ENCODE measurements around the gene C13orf42. TPM values are rescaled to one million over a fixed set of nuclear protein-coding genes. Genes with fewer than 3 reads are reported as not detected.

The C13orf42 gene
- total RNA-seq, 1 experiment from 2014 or later, result 8.2 TPM

DNA sequence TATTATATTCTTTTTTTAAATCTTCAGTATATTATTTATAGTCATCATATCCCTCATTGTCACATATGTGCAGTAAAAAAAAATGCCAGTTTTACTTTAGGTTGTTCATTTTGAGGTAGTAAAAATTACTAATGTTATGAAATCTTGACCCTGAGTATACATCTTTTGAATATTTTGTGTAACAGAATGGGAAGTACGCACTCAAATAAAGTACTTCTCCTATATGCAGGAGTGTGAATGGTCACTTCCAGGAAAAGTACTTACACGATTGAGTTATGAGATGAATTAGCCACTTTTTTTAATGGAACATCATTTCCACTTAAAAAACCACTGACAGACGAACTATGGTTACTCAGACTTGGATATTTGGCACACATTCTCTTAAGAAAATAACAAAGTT lies 58.5 kb downstream of the C13orf42 start (continued):
- TF ChIP-seq, protein P1, sequence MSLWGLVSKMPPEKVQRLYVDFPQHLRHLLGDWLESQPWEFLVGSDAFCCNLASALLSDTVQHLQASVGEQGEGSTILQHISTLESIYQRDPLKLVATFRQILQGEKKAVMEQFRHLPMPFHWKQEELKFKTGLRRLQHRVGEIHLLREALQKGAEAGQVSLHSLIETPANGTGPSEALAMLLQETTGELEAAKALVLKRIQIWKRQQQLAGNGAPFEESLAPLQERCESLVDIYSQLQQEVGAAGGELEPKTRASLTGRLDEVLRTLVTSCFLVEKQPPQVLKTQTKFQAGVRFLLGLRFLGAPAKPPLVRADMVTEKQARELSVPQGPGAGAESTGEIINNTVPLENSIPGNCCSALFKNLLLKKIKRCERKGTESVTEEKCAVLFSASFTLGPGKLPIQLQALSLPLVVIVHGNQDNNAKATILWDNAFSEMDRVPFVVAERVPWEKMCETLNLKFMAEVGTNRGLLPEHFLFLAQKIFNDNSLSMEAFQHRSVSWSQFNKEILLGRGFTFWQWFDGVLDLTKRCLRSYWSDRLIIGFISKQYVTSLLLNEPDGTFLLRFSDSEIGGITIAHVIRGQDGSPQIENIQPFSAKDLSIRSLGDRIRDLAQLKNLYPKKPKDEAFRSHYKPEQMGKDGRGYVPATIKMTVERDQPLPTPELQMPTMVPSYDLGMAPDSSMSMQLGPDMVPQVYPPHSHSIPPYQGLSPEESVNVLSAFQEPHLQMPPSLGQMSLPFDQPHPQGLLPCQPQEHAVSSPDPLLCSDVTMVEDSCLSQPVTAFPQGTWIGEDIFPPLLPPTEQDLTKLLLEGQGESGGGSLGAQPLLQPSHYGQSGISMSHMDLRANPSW (CRISPR knock-in tag; conservative IDR thresholded peaks at IDR 0.05; ENCODE audit: low read depth), result no peak
- no peak for TF ChIP-seq ZNF138 (CRISPR knock-in tag; conservative IDR thresholded peaks at IDR 0.05)

DNA sequence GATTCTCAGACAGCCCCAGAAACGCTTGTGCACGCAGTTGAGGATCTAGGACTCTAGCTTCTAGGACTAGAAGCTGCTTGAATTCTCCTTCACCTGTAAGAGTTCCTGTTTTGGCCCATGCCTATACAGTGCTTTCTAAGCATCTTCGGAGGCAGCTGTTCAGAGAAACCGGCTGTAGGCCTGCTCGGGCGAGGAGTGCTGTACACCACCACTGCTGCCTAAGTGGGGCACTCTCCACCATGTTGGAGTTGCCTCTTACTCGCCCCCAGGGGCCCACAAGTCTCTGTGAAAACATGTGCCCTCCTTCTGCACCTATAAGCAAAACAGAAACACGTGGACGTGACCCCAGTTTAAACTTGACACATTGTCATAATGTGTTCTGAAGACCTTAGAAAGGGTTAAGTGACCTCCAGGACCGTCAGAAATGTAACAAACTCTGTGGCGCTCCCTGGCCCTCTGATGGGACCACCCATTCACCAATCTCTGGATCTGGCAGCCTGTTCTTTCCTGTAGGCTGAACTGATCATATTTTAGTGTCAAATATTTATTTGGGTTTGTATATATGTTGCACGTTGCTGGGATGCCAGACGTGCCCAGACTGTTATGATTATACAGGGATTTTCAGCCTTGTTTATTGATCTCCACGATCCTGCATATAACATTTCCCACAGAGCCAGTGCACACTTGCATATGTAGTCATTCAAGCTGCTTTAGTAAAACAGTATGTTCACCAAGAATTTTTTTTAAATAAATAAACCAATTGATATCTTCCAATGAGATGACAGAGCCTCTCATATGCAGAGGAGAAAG lies 60.8 kb downstream of the C13orf42 start:
- Mint-ChIP-seq H3K27ac (no peak overlapping the region), H3K4me3 (no peak overlapping the region), H3K4me1 (peaks cover 4% of the 10 kb centered on the region; the same call in 1 of the 2 replicates), H3K27me3 (ENCODE audit: low read depth) (no peaks in the 10 kb centered on the region), H3K9me3 (no peaks in the 10 kb centered on the region), H3K36me3 (no peaks in the 10 kb centered on the region)
- POLR2A ChIA-PET, result no interaction called here
- CTCF ChIA-PET, result no interaction called here
- DNase-seq (ENCODE audit: low spot score) (no peak), ATAC-seq (no peak)
- TF ChIP-seq NR2C2 (CRISPR knock-in tag; IDR thresholded peaks at IDR 0.05), result no peak
- no peak for TF ChIP-seq ZNF416 (CRISPR knock-in tag; IDR thresholded peaks at IDR 0.05)
- TF ChIP-seq, protein P2, sequence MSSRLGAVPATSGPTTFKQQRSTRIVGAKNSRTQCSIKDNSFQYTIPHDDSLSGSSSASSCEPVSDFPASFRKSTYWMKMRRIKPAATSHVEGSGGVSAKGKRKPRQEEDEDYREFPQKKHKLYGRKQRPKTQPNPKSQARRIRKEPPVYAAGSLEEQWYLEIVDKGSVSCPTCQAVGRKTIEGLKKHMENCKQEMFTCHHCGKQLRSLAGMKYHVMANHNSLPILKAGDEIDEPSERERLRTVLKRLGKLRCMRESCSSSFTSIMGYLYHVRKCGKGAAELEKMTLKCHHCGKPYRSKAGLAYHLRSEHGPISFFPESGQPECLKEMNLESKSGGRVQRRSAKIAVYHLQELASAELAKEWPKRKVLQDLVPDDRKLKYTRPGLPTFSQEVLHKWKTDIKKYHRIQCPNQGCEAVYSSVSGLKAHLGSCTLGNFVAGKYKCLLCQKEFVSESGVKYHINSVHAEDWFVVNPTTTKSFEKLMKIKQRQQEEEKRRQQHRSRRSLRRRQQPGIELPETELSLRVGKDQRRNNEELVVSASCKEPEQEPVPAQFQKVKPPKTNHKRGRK (CRISPR knock-in tag; IDR thresholded peaks at IDR 0.05; ENCODE audit: borderline replicate concordance), result no peak
- TF ChIP-seq, protein P3, sequence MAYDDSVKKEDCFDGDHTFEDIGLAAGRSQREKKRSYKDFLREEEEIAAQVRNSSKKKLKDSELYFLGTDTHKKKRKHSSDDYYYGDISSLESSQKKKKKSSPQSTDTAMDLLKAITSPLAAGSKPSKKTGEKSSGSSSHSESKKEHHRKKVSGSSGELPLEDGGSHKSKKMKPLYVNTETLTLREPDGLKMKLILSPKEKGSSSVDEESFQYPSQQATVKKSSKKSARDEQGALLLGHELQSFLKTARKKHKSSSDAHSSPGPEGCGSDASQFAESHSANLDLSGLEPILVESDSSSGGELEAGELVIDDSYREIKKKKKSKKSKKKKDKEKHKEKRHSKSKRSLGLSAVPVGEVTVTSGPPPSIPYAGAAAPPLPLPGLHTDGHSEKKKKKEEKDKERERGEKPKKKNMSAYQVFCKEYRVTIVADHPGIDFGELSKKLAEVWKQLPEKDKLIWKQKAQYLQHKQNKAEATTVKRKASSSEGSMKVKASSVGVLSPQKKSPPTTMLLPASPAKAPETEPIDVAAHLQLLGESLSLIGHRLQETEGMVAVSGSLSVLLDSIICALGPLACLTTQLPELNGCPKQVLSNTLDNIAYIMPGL (CRISPR knock-in tag; IDR thresholded peaks at IDR 0.05), result no peak
- TF ChIP-seq, protein P4, sequence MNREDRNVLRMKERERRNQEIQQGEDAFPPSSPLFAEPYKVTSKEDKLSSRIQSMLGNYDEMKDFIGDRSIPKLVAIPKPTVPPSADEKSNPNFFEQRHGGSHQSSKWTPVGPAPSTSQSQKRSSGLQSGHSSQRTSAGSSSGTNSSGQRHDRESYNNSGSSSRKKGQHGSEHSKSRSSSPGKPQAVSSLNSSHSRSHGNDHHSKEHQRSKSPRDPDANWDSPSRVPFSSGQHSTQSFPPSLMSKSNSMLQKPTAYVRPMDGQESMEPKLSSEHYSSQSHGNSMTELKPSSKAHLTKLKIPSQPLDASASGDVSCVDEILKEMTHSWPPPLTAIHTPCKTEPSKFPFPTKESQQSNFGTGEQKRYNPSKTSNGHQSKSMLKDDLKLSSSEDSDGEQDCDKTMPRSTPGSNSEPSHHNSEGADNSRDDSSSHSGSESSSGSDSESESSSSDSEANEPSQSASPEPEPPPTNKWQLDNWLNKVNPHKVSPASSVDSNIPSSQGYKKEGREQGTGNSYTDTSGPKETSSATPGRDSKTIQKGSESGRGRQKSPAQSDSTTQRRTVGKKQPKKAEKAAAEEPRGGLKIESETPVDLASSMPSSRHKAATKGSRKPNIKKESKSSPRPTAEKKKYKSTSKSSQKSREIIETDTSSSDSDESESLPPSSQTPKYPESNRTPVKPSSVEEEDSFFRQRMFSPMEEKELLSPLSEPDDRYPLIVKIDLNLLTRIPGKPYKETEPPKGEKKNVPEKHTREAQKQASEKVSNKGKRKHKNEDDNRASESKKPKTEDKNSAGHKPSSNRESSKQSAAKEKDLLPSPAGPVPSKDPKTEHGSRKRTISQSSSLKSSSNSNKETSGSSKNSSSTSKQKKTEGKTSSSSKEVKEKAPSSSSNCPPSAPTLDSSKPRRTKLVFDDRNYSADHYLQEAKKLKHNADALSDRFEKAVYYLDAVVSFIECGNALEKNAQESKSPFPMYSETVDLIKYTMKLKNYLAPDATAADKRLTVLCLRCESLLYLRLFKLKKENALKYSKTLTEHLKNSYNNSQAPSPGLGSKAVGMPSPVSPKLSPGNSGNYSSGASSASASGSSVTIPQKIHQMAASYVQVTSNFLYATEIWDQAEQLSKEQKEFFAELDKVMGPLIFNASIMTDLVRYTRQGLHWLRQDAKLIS (CRISPR knock-in tag; IDR thresholded peaks at IDR 0.05; ENCODE audit: borderline replicate concordance), result no peak
- no peak for TF ChIP-seq GTF2I (CRISPR knock-in tag; conservative IDR thresholded peaks at IDR 0.05)
- TF ChIP-seq, protein P5, sequence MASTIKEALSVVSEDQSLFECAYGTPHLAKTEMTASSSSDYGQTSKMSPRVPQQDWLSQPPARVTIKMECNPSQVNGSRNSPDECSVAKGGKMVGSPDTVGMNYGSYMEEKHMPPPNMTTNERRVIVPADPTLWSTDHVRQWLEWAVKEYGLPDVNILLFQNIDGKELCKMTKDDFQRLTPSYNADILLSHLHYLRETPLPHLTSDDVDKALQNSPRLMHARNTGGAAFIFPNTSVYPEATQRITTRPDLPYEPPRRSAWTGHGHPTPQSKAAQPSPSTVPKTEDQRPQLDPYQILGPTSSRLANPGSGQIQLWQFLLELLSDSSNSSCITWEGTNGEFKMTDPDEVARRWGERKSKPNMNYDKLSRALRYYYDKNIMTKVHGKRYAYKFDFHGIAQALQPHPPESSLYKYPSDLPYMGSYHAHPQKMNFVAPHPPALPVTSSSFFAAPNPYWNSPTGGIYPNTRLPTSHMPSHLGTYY (CRISPR knock-in tag; IDR thresholded peaks at IDR 0.05), result no peak

DNA sequence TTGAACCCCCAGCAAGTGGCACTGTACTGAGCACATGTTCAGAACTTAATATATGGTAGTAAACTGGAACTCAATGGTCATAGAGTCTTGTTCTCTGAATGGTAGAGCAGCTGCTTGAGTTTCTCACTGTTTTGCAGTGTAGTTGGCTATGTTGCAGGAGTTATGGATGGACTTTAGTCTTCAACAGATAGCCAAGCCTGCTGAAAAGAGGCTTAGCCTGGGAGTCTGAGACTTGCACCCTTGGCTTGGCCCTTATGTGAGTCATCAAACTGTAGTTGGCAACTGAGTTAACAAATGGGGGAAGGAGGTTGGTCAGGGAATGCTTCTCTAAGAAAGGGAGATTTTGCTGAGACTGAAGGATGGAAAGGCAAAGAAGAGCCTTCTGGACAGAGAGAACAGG lies 62.5 kb downstream of the C13orf42 start:
- Mint-ChIP-seq H3K27ac (no peak overlapping the region), H3K9me3 (no peaks in the 10 kb centered on the region), H3K4me3 (no peak overlapping the region), H3K27me3 (ENCODE audit: low read depth) (no peaks in the 10 kb centered on the region), H3K4me1 (peaks cover 4% of the 10 kb centered on the region), H3K36me3 (no peaks in the 10 kb centered on the region)
- TF ChIP-seq ZNF263 (CRISPR knock-in tag; IDR thresholded peaks at IDR 0.05; ENCODE audit: low read depth), result no peak
- TF ChIP-seq, protein P6, sequence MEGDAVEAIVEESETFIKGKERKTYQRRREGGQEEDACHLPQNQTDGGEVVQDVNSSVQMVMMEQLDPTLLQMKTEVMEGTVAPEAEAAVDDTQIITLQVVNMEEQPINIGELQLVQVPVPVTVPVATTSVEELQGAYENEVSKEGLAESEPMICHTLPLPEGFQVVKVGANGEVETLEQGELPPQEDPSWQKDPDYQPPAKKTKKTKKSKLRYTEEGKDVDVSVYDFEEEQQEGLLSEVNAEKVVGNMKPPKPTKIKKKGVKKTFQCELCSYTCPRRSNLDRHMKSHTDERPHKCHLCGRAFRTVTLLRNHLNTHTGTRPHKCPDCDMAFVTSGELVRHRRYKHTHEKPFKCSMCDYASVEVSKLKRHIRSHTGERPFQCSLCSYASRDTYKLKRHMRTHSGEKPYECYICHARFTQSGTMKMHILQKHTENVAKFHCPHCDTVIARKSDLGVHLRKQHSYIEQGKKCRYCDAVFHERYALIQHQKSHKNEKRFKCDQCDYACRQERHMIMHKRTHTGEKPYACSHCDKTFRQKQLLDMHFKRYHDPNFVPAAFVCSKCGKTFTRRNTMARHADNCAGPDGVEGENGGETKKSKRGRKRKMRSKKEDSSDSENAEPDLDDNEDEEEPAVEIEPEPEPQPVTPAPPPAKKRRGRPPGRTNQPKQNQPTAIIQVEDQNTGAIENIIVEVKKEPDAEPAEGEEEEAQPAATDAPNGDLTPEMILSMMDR (IDR thresholded peaks at IDR 0.05), result no peak
- ChIA-PET POLR2A (no interaction called here), CTCF (no interaction called here)
- DNase-seq (ENCODE audit: low spot score) (no peak), ATAC-seq (no peak)

All from WTC11 (cell line).